Endothelial cell of umbilical vein (primary cell): ENCODE data around the gene SH2D3C. TPM values are rescaled to one million over a fixed set of nuclear protein-coding genes. Genes with fewer than 3 reads are reported as not detected.

ENCODE experiments used
- BruUV-seq: library from RNA; stranded (reverse); fragments of 400-500 nt; replicated peaks from 2 replicates; lab custom pipeline; 2021; lab: Mats Ljungman, UMichigan
- CTCF ChIA-PET: fragments of 300-600, 350-600 bp; sonication (Branson Sonifier 250); formaldehyde crosslinking; loops from one replicate; lab custom pipeline; 2021; ENCODE audit warnings: antibody characterized with exemption, inconsistent platforms; lab: Charles Lee
- POLR2A ChIA-PET: fragments of 300-600, 350-600 bp; sonication (Branson Sonifier 250); formaldehyde crosslinking; loops from one replicate; lab custom pipeline; 2021; ENCODE audit warnings: antibody characterized with exemption, inconsistent platforms; lab: Charles Lee
- DNase-seq: peaks from one replicate; pipeline ENCODE4 v3.0.0-alpha.2; 2011; ENCODE audit warnings: low read depth, low spot score
- FAIRE-seq: peaks from 2 replicates; lab custom pipeline; 2011; peaks lifted over from hg19 to GRCh38; lab: Jason Lieb, UNC
- H2AFZ ChIP-seq: 2 replicates; pipeline ENCODE4 v1.6.0; 2012; ENCODE audit warnings: low read depth, low read length, control low read depth, inconsistent platforms
- H3K27ac ChIP-seq: 2 replicates; pipeline ENCODE4 v1.5.1; 2011; ENCODE audit warnings: low read depth, mild to moderate bottlenecking, control low read depth, low read length, moderate library complexity; ENCODE audit not compliant: insufficient read depth
- H3K27me3 ChIP-seq, 2 experiments: 2 replicates each; pipeline versions ENCODE4 v1.6.0 to v1.6.1; 2011; ENCODE audit warnings: low read length in 2 of 2, mixed read lengths in 1 of 2; ENCODE audit not compliant: control insufficient read depth in 2 of 2, insufficient read depth in 2 of 2
- H3K36me3 ChIP-seq, 2 experiments: 2 replicates in 1 of 2; 3 replicates in 1 of 2; pipeline ENCODE4 v1.5.1; 2011; ENCODE audit warnings: low read length in 2 of 2, mild to moderate bottlenecking in 1 of 2, moderate library complexity in 1 of 2; ENCODE audit not compliant: control insufficient read depth in 2 of 2, insufficient read depth in 2 of 2; ENCODE audit errors: extremely low read depth in 1 of 2
- H3K4me1 ChIP-seq: 3 replicates; pipeline ENCODE4 v1.5.1; 2011; ENCODE audit warnings: mild to moderate bottlenecking, low read length; ENCODE audit not compliant: control insufficient read depth, insufficient read depth; ENCODE audit errors: extremely low read depth
- H3K4me2 ChIP-seq: 2 replicates; pipeline ENCODE4 v1.6.1; 2011; ENCODE audit warnings: low read length, control low read depth, mixed read lengths; ENCODE audit not compliant: insufficient read depth
- H3K4me3 ChIP-seq, 3 experiments: fragments of 200-600 bp in 1 of 3; sonication (generic), shearing (Covaris generic) in 1 of 3; replicated peaks in 1 of 3; 2 replicates each; pipeline ENCODE4 v1.5.1; 2011 to 2016; ENCODE audit warnings: control low read depth in 3 of 3, low read length in 3 of 3, mild to moderate bottlenecking in 2 of 3, inconsistent platforms in 1 of 3, low read depth in 1 of 3, moderate library complexity in 1 of 3; ENCODE audit not compliant: insufficient read depth in 1 of 3
- H3K79me2 ChIP-seq: 2 replicates; pipeline ENCODE4 v1.6.0; 2012; ENCODE audit warnings: low read length, inconsistent platforms; ENCODE audit not compliant: control insufficient read depth, insufficient read depth
- H3K9ac ChIP-seq: replicated peaks from 2 replicates; pipeline ENCODE3; 2011; ENCODE audit warnings: low read length, control low read depth; ENCODE audit not compliant: insufficient read depth; ENCODE audit errors: extremely low read depth
- H3K9me1 ChIP-seq: replicated peaks from 3 replicates; pipeline ENCODE4 v1.6.0; 2011; ENCODE audit warnings: mild to moderate bottlenecking, low read length; ENCODE audit not compliant: control insufficient read depth, insufficient read depth; ENCODE audit errors: extremely low read depth
- H3K9me3 ChIP-seq: replicated peaks from 2 replicates; pipeline ENCODE4 v1.5.1; 2012; ENCODE audit warnings: low read length, inconsistent platforms; ENCODE audit not compliant: control insufficient read depth, insufficient read depth
- H4K20me1 ChIP-seq: replicated peaks from 2 replicates; pipeline ENCODE3; 2011; ENCODE audit warnings: mild to moderate bottlenecking, low read length; ENCODE audit not compliant: control insufficient read depth, insufficient read depth; ENCODE audit errors: extremely low read depth
- EZH2 ChIP-seq: IDR thresholded peaks from 2 replicates; pipeline ENCODE4 v1.6.1; 2012; ENCODE audit warnings: borderline replicate concordance, low read depth, mild to moderate bottlenecking, moderate library complexity, low read length, inconsistent platforms; ENCODE audit not compliant: severe bottlenecking
- MAX ChIP-seq: IDR thresholded peaks from 2 replicates; pipeline ENCODE4 v1.6.1; 2011; ENCODE audit not compliant: insufficient read depth, insufficient read length
- MYC ChIP-seq: IDR thresholded peaks from one replicate; pipeline ENCODE4 v1.6.1; 2011; ENCODE audit warnings: mild to moderate bottlenecking, low read depth, low read length
- dilution Hi-C: fragments of 300-500 bp; cut with MboI; formaldehyde crosslinking; loops from one replicate; pipeline ENCODE4 v1.15.0; 2019; ENCODE audit warnings: low sequenced_read_pairs; ENCODE audit not compliant: extremely low pct_ligation_motif_present
- intact Hi-C: fragments of 100-400 bp; cut with micrococcal nuclease; formaldehyde crosslinking; loops from one replicate; pipeline ENCODE4 v1.10.0; 2022
- polyA plus RNA-seq, 4 experiments: library from polyadenylated mRNA; depleted of rRNA in 3 of 4; stranded (reverse) in 3 of 4; unstranded in 1 of 4; fragments of >200 nt; gene quantifications; 2 replicates each; pipeline versions ENCODE4 v1.2.1 to v1.2.3, GENCODE V29; 2011 to 2012; ENCODE audit warnings: missing spikeins in 1 of 4
- total RNA-seq: library from RNA; stranded (reverse); gene quantifications from 2 replicates; pipeline ENCODE4 v1.2.3, GENCODE V29; 2021
- TF ChIP-seq, protein P1 (sequence below), 2 donors: IDR thresholded peaks; 1 replicate in 1 of 2; 2 replicates in 1 of 2; pipeline ENCODE4 v1.5.1; 2011; ENCODE audit warnings: low read length in 2 of 2, mild to moderate bottlenecking in 2 of 2, moderate library complexity in 2 of 2, control low read depth in 1 of 2, inconsistent platforms in 1 of 2, low read depth in 1 of 2; ENCODE audit not compliant: insufficient read depth in 1 of 2; ENCODE audit errors: extremely low read depth in 1 of 2

SH2D3C gene
- total and polyA plus RNA-seq, 2 donors (not counting 3 experiments of a cell fraction or from before 2014, with no cell fraction given) = 95.0 to 173 TPM

- Histone ChIP-seq H3K4me2 (no peak overlapping the region), H2AFZ (no peak overlapping the region), H3K9ac (no peak overlapping the region), H3K36me3 (peaks cover 6 to 18% of the 10 kb centered on the region in 2 experiments), H4K20me1 (no peaks in the 10 kb centered on the region), H3K27me3 (no peaks in the 10 kb centered on the region), H3K9me1 (no peaks in the 10 kb centered on the region), H3K4me3 (no peak overlapping the region), H3K4me1 (peaks cover 19% of the 10 kb centered on the region), H3K27ac (no peak overlapping the region), H3K79me2 (peaks cover 19% of the 10 kb centered on the region), H3K9me3 (no peaks in the 10 kb centered on the region)
- ChIA-PET CTCF (interaction anchor here (1.0 to 1.5 kb wide), 4 partner anchors 32 to 92 kb away, joined by 3 to 7 read pairs (median 4); no protein-coding TSS in a partner anchor), POLR2A (no interaction called here)
- intact Hi-C loops = no loop called here
- DNase-seq (peak; percentile 55), FAIRE-seq (no peak)
- BruUV-seq = no TSS peak
- TF ChIP-seq, protein P1, sequence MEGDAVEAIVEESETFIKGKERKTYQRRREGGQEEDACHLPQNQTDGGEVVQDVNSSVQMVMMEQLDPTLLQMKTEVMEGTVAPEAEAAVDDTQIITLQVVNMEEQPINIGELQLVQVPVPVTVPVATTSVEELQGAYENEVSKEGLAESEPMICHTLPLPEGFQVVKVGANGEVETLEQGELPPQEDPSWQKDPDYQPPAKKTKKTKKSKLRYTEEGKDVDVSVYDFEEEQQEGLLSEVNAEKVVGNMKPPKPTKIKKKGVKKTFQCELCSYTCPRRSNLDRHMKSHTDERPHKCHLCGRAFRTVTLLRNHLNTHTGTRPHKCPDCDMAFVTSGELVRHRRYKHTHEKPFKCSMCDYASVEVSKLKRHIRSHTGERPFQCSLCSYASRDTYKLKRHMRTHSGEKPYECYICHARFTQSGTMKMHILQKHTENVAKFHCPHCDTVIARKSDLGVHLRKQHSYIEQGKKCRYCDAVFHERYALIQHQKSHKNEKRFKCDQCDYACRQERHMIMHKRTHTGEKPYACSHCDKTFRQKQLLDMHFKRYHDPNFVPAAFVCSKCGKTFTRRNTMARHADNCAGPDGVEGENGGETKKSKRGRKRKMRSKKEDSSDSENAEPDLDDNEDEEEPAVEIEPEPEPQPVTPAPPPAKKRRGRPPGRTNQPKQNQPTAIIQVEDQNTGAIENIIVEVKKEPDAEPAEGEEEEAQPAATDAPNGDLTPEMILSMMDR (IDR thresholded peaks at IDR 0.05; ENCODE audit: extremely low read depth in 1 of 2, insufficient read depth in 1 of 2, low read depth in 1 of 2, low read length in 2 of 2) = peak; percentile 48 to 64
- TF ChIP-seq EZH2 (no peak), MYC (no peak), MAX (no peak)
- dilution Hi-C loops = no loop called here
Observed at GRCh38 chr9:127805620-127806019, 27.2 kb upstream of the SH2D3C start.
